ENCODE results near the gene PRKCZ. TPM values are rescaled to one million over a fixed set of nuclear protein-coding genes. Genes with fewer than 3 reads are reported as not detected.

Gene PRKCZ
- total and polyA plus RNA-seq, 4 donors: 4.8 to 9.9 (median 8.4) TPM

GRCh38 chr1:2166254-2166653, 116.0 kb downstream of the PRKCZ start (continued):
- TF ChIP-seq HNF4A (conservative IDR thresholded peaks at IDR 0.05) (no peak), ZBTB33 (IDR thresholded peaks at IDR 0.05) (no peak), ATF3 (IDR thresholded peaks at IDR 0.05) (no peak), RAD21 (IDR thresholded peaks at IDR 0.05) (no peak), MAX (IDR thresholded peaks at IDR 0.05) (no peak), TAF1 (conservative IDR thresholded peaks at IDR 0.05) (no peak), FOXA1 (IDR thresholded peaks at IDR 0.05) (no peak)

GRCh38 chr1:2166695-2167094, 116.5 kb downstream of the PRKCZ start:
- no peak for TF ChIP-seq REST (IDR thresholded peaks at IDR 0.05)
- no peak for TF ChIP-seq RAD21 (IDR thresholded peaks at IDR 0.05)
- TF ChIP-seq SP1 (IDR thresholded peaks at IDR 0.05): no peak
- TF ChIP-seq EGR1 (IDR thresholded peaks at IDR 0.05; ENCODE audit: low read depth in 2 of 2): no peak
- no peak for TF ChIP-seq CTCF (IDR thresholded peaks at IDR 0.05; ENCODE audit: low read depth, low read length, missing input control)
- no peak for TF ChIP-seq FOXA2 (IDR thresholded peaks at IDR 0.05)
- no peak for TF ChIP-seq HNF4G (IDR thresholded peaks at IDR 0.05)
- TF ChIP-seq HNF4A (conservative IDR thresholded peaks at IDR 0.05): no peak
- Histone ChIP-seq H3K27me3 (ENCODE audit: control insufficient read depth in 4 of 4, insufficient read depth in 4 of 4, low read length in 3 of 4) (no peaks in the 10 kb centered on the region), H3K9me3 (ENCODE audit: control insufficient read depth in 4 of 4, low read length in 3 of 4) (no peaks in the 10 kb centered on the region), H3K9ac (ENCODE audit: low read depth in 1 of 2, low read length in 2 of 2) (no peak overlapping the region), H3K4me3 (ENCODE audit: low read depth in 1 of 3, low read length in 3 of 3) (no peak overlapping the region), H3K4me1 (ENCODE audit: control insufficient read depth in 4 of 4, insufficient read depth in 4 of 4, low read length in 3 of 4) (no peaks in the 10 kb centered on the region), H3K27ac (ENCODE audit: low read depth in 1 of 2, low read length in 2 of 2) (no peak overlapping the region), H3K36me3 (ENCODE audit: control insufficient read depth in 4 of 4, insufficient read depth in 3 of 4, low read depth in 1 of 4, low read length in 3 of 4) (peaks cover 0 to 11% (median 6%) of the 10 kb centered on the region in 4 donors)
- 96% methylated on average over 10 of the region's 10 CpGs for WGBS
- no peak for DNase-seq (ENCODE audit: low spot score)

- WGBS: 95% methylated on average over 13 of the region's 13 CpGs
- no peak overlapping the region for H3K4me3 ChIP-seq (ENCODE audit: low read depth in 1 of 3, low read length in 3 of 3)
- no peak for DNase-seq (ENCODE audit: low spot score)
- H3K27me3 ChIP-seq (ENCODE audit: control insufficient read depth in 4 of 4, insufficient read depth in 4 of 4, low read length in 3 of 4): no peaks in the 10 kb centered on the region
- no peaks in the 10 kb centered on the region for H3K4me1 ChIP-seq (ENCODE audit: control insufficient read depth in 4 of 4, insufficient read depth in 4 of 4, low read length in 3 of 4)
- H3K27ac ChIP-seq (ENCODE audit: low read depth in 1 of 2, low read length in 2 of 2): no peak overlapping the region
- H3K36me3 ChIP-seq (ENCODE audit: control insufficient read depth in 4 of 4, insufficient read depth in 3 of 4, low read depth in 1 of 4, low read length in 3 of 4): peaks cover 0 to 15% (median 6%) of the 10 kb centered on the region in 4 donors
- H3K9me3 ChIP-seq (ENCODE audit: control insufficient read depth in 4 of 4, low read length in 3 of 4): no peaks in the 10 kb centered on the region
- H3K9ac ChIP-seq (ENCODE audit: low read depth in 1 of 2, low read length in 2 of 2): no peak overlapping the region
- TF ChIP-seq EGR1 (IDR thresholded peaks at IDR 0.05; ENCODE audit: low read depth in 2 of 2): no peak
- no peak for TF ChIP-seq FOXA1 (IDR thresholded peaks at IDR 0.05)
- TF ChIP-seq TAF1 (conservative IDR thresholded peaks at IDR 0.05): no peak
- TF ChIP-seq MAX (IDR thresholded peaks at IDR 0.05): no peak
- TF ChIP-seq HNF4G (IDR thresholded peaks at IDR 0.05): no peak
- no peak for TF ChIP-seq CTCF (IDR thresholded peaks at IDR 0.05; ENCODE audit: low read depth, low read length, missing input control)
- no peak for TF ChIP-seq RXRA (IDR thresholded peaks at IDR 0.05)
- no peak for TF ChIP-seq GABPA (IDR thresholded peaks at IDR 0.05 in 1 of 2, conservative IDR thresholded peaks at IDR 0.05 in 1 of 2)
- TF ChIP-seq ZBTB33 (IDR thresholded peaks at IDR 0.05): no peak
- TF ChIP-seq JUND (IDR thresholded peaks at IDR 0.05): no peak
- no peak for TF ChIP-seq HNF4A (conservative IDR thresholded peaks at IDR 0.05)
These were observed 117.9 kb downstream of the PRKCZ start for GRCh38 chr1:2168090-2168489.
